ENCODE data around the gene MYO1B. TPM values are rescaled to one million over a fixed set of nuclear protein-coding genes. Genes with fewer than 3 reads are reported as not detected.

MYO1B gene
- 100 to 1,000 TPM; 140 to 228 (median 206) TPM for polyA plus RNA-seq (ENCODE audit: insufficient read depth in 1 of 5, insufficient read length in 5 of 5, low replicate concordance in 1 of 5)
- long read RNA-seq, donor 1, full-length matches to known transcripts: 23 of 58 reads
- long read RNA-seq, donor 1, partial matches to known transcripts: 35 of 58 reads
- long read RNA-seq, donor 1, other reads (novel, unspliced or antisense): 0 of 58 reads
- long read RNA-seq, donor 2, full-length matches to known transcripts: 11 of 11 reads
- long read RNA-seq, donor 2, partial matches to known transcripts: 0 of 11 reads
- long read RNA-seq, donor 2, other reads (novel, unspliced or antisense): 0 of 11 reads
- long read RNA-seq, donor 3, full-length matches to known transcripts: 7 of 34 reads
- long read RNA-seq, donor 3, partial matches to known transcripts: 27 of 34 reads
- long read RNA-seq, donor 3, other reads (novel, unspliced or antisense): 0 of 34 reads
- long read RNA-seq, donor 4, full-length matches to known transcripts: 9 of 38 reads
- long read RNA-seq, donor 4, partial matches to known transcripts: 29 of 38 reads
- long read RNA-seq, donor 4, other reads (novel, unspliced or antisense): 0 of 38 reads
- long read RNA-seq, donor 5, full-length matches to known transcripts: 13 of 49 reads
- long read RNA-seq, donor 5, partial matches to known transcripts: 36 of 49 reads
- long read RNA-seq, donor 5, other reads (novel, unspliced or antisense): 0 of 49 reads
- long read RNA-seq, donor 6, full-length matches to known transcripts: 13 of 28 reads
- long read RNA-seq, donor 6, partial matches to known transcripts: 15 of 28 reads
- long read RNA-seq, donor 6, other reads (novel, unspliced or antisense): 0 of 28 reads
- long read RNA-seq, donor 7, full-length matches to known transcripts: 11 of 11 reads
- long read RNA-seq, donor 7, partial matches to known transcripts: 0 of 11 reads
- long read RNA-seq, donor 7, other reads (novel, unspliced or antisense): 0 of 11 reads
- long read RNA-seq, donor 8, full-length matches to known transcripts: 10 of 10 reads
- long read RNA-seq, donor 8, partial matches to known transcripts: 0 of 10 reads
- long read RNA-seq, donor 8, other reads (novel, unspliced or antisense): 0 of 10 reads

- peak; percentile 74 to 75 for DNase-seq
Measured at GRCh38 chr2:191245046-191245868, at the start of gene MYO1B. MYO1B (plus strand) TSS chr2:191245404; CDS start chr2:191276896, 31,492 bp downstream.

GRCh38 chr2:191197096-191197495, 48.1 kb upstream of the MYO1B start:
- DNase-seq: no peak

DNA sequence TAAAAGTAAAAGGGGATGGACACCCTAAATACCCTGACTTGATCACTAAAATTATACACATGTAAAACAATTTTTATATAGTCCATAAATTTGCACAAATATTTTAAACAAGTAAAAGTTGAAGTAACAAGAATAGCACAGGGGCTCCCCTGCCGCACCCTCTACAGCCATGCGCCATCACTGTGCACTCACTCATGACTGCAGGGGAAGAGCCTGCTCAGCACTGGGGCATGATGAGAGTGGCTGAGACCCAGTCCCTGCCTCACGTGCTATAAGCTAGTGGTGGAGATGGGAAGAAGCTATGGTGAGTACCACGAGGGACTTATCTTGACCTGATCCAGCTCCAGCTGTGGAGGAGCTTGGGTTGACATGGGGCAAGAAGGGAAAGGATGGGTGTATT, 46.9 kb upstream of the MYO1B start:
- DNase-seq: no peak

- DNase-seq: no peak
Measured at GRCh38 chr2:191199929-191200512, 45.2 kb upstream of the MYO1B start.

DNA sequence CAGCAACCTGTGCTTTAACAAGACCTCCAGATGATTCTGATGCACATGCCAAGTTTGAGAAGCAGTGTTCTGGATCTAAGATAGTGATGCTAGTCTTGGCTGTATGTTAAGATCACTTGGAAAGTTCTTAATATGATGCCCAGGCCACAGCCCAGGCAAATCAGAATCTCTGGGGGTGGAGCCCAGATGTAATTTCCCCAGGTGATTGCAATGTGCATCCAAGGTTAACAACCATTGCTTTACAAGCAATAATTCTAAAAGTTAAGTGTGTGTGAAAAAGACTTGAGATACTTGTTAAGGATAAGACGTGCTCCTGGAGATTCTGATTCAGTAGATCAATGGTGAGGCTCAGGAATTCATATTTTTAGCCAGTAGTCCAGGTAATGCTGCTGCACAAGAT, 44.3 kb upstream of the MYO1B start:
- DNase-seq: no peak

DNA sequence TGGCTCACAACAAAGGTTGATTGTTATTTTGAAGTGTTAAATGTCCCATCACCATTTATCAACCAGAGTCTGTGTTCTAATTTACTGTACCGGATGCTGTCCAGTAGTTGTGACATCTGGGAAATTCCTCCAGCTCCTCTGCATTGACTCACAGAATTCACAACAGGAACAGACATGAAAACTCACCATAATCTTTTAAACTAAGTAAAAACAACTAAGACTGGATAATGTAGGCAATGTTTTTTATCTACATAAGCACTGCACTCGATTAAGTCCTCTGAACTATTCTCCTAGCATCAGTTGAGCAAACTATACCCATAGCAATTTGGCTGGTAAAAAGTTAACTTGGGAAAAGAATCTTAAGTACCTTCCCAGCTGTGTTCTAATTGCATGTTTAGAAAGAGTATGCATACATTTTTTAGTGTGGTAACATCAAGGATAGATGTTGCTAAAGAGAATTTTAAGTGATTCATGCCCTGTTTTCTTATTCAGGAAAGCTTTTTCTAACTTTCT, 42.9 kb upstream of the MYO1B start:
- DNase-seq: peak in 1 of 2 donors; percentile 39

- no peak for DNase-seq
Measured at GRCh38 chr2:191202881-191203397, 42.3 kb upstream of the MYO1B start.

- no peak for DNase-seq
Measured at GRCh38 chr2:191204433-191204832, 40.8 kb upstream of the MYO1B start.

GRCh38 chr2:191206613-191207471, 38.4 kb upstream of the MYO1B start:
- DNase-seq: no peak

GRCh38 chr2:191209340-191209739, 35.9 kb upstream of the MYO1B start:
- no peak for DNase-seq

- no peak for DNase-seq
Measured at GRCh38 chr2:191212119-191212518, 33.1 kb upstream of the MYO1B start.

GRCh38 chr2:191213333-191213732, 31.9 kb upstream of the MYO1B start:
- DNase-seq: no peak

GRCh38 chr2:191215230-191215629, 30.0 kb upstream of the MYO1B start:
- no peak for DNase-seq

- DNase-seq: no peak
Measured at GRCh38 chr2:191215666-191216065, 29.5 kb upstream of the MYO1B start.

- DNase-seq: no peak
Measured at GRCh38 chr2:191217580-191217979, 27.6 kb upstream of the MYO1B start.

GRCh38 chr2:191218292-191218898, 26.8 kb upstream of the MYO1B start:
- peak; percentile 62 to 68 for DNase-seq

GRCh38 chr2:191220671-191221070, 24.5 kb upstream of the MYO1B start:
- no peak for DNase-seq

- DNase-seq: no peak
Measured at GRCh38 chr2:191221666-191222065, 23.5 kb upstream of the MYO1B start.

DNA sequence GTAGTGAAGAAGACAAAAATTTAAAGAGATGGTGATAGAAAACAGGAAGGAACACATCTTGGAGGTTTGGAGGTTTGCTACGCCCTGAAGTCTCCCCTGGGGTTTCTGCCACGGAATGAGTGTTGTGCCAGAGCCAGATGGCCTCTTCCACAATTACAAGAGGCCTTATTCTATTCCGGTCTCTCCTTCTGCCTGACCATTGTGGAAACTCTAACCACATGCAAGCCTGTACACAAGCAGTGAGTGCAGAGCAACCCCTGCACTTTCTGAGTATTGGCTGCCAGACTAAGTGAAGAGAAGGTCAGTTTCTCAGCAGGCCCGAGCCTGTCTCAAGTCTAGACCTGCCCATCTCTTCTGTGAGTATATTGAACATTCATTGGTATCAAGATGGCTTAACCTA, 22.7 kb upstream of the MYO1B start:
- no peak for DNase-seq
